ENCODE measurements around the gene PRPF8. TPM values are rescaled to one million over a fixed set of nuclear protein-coding genes. Genes with fewer than 3 reads are reported as not detected.

PRPF8 gene
- total and polyA plus RNA-seq, 2 of the 13 experiments (the other 11 are each of a cell fraction or from before 2014, with no cell fraction given) = 112 to 179 TPM

- TF ChIP-seq, protein P1, sequence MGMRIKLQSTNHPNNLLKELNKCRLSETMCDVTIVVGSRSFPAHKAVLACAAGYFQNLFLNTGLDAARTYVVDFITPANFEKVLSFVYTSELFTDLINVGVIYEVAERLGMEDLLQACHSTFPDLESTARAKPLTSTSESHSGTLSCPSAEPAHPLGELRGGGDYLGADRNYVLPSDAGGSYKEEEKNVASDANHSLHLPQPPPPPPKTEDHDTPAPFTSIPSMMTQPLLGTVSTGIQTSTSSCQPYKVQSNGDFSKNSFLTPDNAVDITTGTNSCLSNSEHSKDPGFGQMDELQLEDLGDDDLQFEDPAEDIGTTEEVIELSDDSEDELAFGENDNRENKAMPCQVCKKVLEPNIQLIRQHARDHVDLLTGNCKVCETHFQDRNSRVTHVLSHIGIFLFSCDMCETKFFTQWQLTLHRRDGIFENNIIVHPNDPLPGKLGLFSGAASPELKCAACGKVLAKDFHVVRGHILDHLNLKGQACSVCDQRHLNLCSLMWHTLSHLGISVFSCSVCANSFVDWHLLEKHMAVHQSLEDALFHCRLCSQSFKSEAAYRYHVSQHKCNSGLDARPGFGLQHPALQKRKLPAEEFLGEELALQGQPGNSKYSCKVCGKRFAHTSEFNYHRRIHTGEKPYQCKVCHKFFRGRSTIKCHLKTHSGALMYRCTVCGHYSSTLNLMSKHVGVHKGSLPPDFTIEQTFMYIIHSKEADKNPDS (CRISPR knock-in tag; IDR thresholded peaks at IDR 0.05) = no peak
- TF ChIP-seq JARID2 (CRISPR knock-in tag; IDR thresholded peaks at IDR 0.05; ENCODE audit: insufficient replicate concordance) = no peak
- TF ChIP-seq KDM5B (CRISPR knock-in tag; IDR thresholded peaks at IDR 0.05; ENCODE audit: borderline replicate concordance) = no peak; the same call in 1 of the 2 replicates
- TF ChIP-seq ZBTB33 (CRISPR knock-in tag; IDR thresholded peaks at IDR 0.05) = peak; percentile 40; the same call in 1 of the 2 replicates
- no peak for TF ChIP-seq ZNF180 (CRISPR knock-in tag; IDR thresholded peaks at IDR 0.05; ENCODE audit: borderline replicate concordance, low read depth)
- no peak for TF ChIP-seq AKNA (CRISPR knock-in tag; IDR thresholded peaks at IDR 0.05; ENCODE audit: borderline replicate concordance)
- TF ChIP-seq, protein P2, sequence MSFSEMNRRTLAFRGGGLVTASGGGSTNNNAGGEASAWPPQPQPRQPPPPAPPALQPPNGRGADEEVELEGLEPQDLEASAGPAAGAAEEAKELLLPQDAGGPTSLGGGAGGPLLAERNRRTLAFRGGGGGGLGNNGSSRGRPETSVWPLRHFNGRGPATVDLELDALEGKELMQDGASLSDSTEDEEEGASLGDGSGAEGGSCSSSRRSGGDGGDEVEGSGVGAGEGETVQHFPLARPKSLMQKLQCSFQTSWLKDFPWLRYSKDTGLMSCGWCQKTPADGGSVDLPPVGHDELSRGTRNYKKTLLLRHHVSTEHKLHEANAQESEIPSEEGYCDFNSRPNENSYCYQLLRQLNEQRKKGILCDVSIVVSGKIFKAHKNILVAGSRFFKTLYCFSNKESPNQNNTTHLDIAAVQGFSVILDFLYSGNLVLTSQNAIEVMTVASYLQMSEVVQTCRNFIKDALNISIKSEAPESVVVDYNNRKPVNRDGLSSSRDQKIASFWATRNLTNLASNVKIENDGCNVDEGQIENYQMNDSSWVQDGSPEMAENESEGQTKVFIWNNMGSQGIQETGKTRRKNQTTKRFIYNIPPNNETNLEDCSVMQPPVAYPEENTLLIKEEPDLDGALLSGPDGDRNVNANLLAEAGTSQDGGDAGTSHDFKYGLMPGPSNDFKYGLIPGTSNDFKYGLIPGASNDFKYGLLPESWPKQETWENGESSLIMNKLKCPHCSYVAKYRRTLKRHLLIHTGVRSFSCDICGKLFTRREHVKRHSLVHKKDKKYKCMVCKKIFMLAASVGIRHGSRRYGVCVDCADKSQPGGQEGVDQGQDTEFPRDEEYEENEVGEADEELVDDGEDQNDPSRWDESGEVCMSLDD (CRISPR knock-in tag; IDR thresholded peaks at IDR 0.05; ENCODE audit: borderline replicate concordance) = no peak
- TF ChIP-seq ZNF709 (CRISPR knock-in tag; IDR thresholded peaks at IDR 0.05) = 0 out of 2 replicates have a peak, but pooled peaks have one; percentile 57
- peak; percentile 34; the same call in 1 of the 2 replicates for TF ChIP-seq DR1 (CRISPR knock-in tag; IDR thresholded peaks at IDR 0.05)
- TF ChIP-seq SIX4 (CRISPR knock-in tag; IDR thresholded peaks at IDR 0.05) = no peak
- no peak for TF ChIP-seq CEBPB (IDR thresholded peaks at IDR 0.05; ENCODE audit: borderline replicate concordance, low read depth, low read length)
- TF ChIP-seq, protein P3, sequence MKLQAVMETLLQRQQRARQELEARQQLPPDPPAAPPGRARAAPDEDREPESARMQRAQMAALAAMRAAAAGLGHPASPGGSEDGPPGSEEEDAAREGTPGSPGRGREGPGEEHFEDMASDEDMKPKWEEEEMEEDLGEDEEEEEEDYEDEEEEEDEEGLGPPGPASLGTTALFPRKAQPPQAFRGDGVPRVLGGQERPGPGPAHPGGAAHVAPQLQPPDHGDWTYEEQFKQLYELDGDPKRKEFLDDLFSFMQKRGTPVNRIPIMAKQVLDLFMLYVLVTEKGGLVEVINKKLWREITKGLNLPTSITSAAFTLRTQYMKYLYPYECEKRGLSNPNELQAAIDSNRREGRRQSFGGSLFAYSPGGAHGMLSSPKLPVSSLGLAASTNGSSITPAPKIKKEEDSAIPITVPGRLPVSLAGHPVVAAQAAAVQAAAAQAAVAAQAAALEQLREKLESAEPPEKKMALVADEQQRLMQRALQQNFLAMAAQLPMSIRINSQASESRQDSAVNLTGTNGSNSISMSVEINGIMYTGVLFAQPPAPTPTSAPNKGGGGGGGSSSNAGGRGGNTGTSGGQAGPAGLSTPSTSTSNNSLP (IDR thresholded peaks at IDR 0.05; ENCODE audit: low read depth, low read length) = no peak
Observed at GRCh38 chr17:1629504-1630310, 55.0 kb downstream of the PRPF8 start (continued).
